COR-L47 (cell line): Measurements from ENCODE around the gene DUS1L.

Experiments
- DNase-seq: peaks from one replicate; lab custom pipeline; 2025; lab: John Stamatoyannopoulos, UW

Gene DUS1L

DNA sequence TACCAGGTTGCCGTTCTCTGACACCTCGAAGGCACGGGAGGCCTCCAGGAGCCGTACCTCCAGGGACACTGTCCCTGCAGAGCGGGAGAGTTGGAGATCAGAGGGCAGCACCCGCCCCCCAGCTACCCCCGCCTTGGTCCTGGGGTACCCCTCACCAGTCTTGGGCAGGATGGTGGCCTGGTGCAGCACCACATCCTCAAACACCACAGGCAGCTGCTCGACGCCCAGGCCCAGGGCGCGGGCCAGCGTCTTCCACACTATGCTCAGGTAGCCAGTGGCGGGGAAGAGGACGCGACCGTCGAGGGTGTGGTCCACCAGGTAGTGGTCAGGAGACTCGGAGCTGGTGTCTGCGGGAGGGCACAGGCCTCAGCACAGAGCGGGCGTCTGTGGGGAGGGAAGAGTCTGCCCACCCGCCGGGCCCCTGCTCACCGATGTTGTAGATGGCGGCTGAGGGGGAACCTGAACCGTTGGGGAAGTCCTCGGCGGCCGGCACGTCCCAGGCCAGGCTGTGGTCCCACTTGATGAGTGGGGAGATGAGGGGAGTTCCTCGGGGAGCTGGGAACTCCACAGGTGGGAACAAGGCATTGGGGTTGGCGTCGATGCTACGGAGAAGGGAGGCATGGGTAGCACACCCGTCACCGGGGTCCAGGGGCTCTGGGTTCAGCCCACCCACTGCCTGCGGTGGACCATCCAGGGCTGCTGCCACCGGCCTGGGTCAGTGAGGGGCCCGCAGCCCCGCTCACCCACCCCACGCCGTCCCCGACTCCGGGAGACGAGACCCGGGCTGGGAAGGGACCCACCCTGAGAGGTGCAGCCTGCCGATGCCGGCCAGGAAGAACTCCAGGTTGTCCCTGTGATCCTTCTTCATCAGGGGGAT is 22.6 kb upstream of the DUS1L start:
- DNase-seq: no peak

DNA sequence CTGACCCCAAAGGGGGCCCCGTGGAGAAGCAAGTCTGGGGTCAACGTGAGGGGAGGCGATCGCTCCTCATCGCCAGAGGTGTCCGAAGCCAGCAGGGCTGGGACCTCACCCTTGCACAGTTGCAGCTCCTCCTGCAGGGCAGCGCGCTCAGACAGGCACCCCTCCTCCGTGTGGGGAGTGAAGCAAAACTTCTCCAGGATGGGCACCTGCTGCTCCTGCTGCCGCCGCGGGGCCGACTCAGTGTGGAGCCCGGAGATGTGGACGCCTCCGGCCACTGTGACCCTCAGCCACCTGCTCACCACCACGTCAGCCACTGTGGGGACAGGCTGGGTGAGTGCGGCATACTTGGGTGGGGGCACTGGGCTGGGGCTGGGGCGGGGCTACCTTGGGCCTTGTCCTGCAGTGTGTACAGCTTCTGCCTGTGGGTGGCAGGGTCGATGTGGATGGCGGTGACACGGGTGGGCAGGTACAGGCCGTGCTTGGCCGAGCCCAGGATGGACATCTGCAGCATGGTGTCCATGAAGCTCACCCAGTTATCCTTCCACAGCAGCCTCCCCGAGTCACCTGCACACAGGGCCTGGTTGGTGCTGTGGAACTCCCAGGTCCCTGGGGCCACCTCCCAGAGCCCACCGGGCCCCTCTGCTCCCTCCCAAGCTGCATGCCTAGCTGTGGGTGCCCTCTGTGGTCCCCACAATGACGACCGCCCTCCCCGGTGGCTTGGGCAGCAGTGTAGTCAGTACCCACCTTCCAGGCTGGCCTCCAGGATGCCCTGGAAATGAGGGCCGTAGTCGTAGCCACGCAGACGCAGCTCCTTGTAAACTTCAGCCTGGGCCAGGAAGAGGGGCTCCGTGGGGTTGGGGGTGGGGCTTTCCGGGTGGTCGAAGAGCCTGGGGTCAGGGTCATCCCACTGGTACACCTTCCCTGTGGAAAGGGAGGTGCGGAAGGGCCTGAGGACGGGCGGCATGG is 21.6 kb upstream of the DUS1L start:
- DNase-seq: no peak

DNA sequence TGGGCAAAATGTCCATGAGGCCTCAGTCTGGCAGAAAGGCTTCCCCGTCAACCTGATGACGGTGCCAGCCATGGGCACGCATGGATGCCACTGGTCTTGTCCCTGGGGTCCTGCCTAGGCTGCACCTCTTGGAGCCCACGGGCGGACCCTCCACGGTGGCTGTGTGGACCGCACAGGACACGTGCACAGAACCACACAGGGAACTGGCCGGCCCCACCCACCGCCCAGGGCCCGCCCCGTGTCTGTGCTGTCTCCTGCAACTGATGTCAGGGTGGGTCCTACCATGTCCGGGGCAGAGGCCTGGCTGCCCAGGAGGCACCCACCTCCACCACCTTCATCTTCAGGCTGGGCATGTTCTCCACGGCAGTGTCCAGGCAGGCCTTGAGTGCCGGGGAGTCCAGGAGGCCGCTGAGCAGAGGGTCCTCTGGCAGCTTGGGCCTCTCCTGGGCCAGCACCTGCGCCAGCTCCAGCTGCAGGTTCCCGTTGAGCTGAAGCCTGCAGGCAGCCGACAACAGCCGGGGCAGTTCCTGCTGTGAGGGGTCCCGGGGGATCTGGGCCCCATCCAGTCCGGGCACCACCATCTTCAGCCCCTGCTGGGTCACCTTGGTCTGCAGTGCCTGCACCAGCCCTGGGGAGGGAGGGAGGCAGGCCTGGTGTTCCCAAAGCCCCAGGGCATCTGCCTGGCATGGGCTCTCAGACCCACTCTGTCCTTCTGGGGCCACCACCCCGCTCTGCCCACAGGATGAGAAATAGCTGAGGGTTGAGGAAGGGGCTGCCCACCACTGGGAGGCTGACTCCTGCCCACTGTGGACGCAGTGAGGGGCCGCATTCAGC is 20.5 kb upstream of the DUS1L start:
- no peak for DNase-seq

DNA sequence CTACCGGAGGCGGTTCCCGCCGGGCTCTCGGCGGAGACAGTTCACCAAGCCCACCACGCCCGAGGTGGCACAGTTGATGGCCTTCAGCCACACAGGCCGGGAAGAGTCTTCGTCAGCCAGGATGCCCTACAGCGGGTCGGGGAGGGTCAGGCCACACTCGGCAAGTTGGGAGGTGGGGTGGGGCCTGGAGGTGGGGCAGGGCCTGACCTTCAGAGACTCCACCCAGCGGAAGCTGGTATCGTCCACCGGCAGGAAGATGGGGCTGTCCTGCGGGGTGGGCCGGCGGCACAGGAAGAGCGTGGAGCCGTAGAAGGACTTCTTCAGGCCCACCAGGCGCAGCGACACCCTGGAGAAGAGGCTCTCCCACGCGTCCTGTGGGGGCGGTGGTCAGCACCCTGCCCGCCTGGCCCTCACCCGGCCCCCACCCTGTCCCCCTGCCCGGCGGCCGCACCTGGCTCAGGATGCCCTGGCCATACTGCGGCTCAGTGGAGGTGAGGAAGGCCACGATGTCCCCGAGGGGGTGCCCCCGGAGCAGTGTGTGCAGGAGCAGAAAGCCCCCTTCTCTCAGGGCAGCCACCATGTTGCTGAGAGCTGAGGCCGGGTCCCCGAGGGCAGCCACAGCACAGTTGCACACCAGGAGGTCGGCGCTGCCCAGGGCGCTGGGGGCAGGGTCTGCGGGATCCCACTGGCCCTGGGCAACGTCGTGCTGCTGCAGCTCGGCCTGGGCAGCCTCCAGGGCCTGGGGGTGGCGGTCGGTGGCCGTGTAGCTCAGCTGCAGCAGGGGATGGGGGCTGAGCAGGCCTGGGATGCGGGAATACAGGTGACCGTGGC is 19.6 kb upstream of the DUS1L start:
- DNase-seq: no peak

DNA sequence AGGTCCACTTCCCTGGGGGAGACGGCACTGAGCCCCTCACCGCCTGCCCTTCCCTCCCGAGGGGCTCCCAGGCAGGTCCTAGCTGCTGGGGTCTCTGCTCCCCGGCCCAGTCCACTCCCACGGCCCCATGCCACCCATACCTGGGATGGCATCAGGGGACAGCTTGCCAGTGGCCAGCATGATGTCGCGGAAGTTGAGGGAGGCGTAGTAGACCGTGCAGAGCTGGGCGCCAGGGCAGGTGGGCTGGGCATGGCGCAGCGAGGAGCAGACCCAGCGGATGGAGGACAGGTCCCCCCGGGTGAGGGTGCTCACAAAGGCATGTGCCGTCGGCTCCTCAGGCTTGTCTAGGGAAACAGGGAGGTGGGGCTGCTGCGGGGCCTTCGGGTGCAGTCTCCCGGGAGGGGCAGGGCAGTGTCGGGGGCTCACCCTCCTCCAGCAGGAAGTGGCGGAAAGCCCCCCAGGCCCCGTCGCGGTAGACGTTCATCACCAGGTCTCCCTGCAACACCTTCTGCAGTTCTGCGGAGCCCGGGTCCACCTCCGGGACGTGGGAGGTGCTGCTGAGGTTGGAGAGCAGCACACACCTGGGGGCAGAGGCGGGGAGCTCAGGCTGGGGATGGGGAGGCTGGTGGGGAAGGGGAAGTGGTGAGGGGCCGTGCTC is 18.9 kb upstream of the DUS1L start:
- no peak for DNase-seq

DNA sequence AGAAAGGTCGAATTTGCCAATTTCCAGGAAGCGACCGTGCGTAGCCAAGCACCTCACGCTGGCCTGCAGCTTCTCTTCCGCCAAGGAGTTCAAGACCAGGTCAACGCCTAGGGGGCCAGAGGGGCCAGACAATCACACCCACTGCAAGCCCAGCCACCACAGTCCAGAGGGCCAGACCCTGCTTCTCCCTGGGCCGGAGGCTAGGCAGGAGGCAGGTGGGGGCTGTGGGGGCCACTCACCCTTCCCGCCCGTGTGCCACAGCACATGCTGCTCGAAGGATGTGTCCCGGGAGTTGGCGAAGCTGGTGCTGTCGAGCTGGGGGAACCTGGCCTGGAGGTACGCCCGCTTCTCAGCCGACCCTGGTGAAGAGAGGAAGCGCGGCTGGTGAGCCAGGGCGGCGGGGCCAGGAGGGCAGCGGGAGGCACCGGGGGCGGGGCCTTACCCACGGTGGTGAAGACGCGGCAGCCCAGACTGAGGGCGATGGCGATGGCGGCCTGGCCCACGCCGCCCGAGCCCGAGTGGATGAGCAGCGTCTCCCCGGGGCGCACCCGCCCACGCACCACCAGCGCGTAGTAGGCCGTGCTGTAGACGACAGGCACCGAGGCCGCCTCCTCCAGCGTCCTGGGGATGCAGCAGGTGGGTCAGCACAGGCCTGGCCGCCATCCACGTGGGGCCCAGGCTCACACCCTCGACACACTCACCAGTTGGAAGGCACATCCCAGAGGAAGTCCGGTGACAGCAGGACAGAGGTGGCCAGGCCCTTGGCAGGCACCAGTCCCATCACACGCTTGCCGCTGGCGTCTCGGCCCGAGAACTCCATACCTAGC is 18.1 kb upstream of the DUS1L start:
- DNase-seq: no peak

DNA sequence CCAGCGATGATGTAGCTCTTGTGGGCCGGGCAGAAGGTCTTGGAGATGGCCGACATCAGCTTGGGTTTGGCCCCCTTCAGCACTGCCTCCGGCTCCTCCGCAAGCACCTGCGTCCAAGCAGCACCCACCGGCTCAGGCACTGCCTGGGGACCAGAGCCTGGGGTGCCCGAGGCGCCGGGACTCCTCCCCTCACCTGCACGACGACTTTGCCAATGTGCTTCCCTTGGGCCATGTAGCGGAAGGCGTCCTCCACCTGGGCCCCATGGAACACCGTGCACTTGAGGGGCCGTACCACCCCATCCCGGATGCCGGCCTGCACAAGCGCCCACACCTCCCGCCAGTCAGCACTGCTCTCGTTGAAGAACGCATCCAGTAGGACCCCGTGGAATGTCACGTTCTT is 17.4 kb upstream of the DUS1L start:
- DNase-seq: no peak

DNA sequence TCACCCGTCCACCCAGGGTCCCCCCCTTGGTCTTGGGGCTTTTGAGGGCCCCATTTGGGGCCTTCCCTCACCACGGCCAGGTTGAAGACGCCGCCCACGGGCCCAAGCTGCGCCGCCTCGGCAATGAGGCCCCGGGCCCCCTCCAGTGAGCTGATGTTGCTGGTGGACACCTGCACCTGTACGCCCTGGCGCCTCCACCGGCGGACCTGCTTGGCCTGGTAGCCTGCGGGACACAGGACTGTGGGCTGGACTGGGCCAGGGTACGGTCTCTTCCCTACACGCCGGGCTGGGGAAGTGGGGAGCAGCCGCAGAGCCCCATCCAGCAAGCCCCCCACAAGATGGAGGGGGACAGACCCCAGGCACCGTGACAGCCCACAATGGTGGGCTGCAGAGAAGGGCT is 16.9 kb upstream of the DUS1L start:
- DNase-seq: no peak

DNA sequence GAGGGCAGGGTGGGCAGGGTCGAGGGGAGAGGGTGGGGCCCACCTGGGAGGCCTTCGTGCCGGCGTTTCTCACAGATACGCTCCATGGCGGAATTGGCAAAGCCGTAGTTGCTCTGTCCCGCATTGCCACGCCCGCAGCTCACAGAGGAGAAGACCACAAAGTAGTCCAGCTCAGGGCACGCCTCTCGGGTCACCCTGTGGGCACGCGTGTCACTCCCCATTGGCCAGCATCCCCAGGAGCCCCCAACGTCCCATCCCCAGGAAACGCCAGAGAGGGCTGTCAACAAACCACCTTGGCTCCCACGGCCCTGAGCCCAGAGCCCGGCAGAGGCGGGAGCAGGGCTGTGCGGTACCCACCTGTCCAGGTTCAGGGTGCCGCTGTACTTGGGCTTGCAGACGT is 16.4 kb upstream of the DUS1L start:
- DNase-seq: no peak

DNA sequence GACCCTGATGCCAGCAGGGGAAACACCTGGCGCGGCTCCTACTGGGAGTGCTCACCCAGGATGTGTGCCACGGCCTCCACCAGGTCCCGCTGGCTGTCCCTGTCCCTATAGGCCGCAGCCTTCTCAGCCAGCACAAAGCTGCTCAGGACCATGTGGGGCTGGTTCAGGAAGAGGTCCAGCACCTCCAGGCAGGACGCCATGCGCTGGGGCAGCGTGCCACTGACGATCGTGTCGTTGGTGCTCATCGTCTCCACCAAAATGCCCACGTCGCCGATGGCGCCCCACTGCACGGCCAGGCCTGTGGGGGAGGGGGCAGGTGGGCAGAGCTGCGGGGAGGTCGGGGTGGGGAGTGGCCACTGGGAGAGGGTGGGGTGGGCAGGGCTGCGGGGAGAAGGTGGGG is 15.9 kb upstream of the DUS1L start:
- no peak for DNase-seq

DNA sequence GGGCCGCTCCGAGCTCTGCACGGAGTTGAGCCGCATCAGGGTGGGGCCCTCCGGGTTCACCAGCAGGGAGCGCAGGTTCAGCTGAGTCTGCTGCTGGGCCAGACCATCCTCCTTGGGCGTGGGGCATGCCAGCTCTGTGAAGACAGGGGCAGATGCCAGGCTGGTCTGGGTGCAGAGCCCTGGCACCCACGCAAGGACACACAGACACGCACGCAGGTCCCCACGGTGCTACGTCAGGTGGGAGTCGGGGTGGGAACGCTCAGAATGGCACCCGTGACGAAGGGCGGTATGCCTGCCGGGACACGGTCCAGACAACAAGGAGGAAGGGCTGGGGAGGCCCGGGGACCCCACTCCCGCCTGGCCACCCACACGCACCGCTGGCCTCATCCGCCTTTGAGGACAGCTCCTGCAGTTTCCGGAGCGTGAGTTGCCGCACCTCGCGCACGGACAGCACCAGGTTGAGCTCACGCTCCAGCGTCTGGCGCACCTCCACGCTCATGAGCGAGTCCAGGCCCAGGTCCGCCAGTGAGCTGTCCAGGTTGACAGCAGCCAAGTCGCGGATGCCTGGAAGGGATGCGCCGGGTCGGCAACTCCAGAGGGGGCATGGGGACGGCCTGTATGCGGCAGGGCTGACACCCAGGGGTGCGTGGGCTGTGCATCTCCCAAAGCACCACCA is 15.3 kb upstream of the DUS1L start:
- DNase-seq: no peak

DNA sequence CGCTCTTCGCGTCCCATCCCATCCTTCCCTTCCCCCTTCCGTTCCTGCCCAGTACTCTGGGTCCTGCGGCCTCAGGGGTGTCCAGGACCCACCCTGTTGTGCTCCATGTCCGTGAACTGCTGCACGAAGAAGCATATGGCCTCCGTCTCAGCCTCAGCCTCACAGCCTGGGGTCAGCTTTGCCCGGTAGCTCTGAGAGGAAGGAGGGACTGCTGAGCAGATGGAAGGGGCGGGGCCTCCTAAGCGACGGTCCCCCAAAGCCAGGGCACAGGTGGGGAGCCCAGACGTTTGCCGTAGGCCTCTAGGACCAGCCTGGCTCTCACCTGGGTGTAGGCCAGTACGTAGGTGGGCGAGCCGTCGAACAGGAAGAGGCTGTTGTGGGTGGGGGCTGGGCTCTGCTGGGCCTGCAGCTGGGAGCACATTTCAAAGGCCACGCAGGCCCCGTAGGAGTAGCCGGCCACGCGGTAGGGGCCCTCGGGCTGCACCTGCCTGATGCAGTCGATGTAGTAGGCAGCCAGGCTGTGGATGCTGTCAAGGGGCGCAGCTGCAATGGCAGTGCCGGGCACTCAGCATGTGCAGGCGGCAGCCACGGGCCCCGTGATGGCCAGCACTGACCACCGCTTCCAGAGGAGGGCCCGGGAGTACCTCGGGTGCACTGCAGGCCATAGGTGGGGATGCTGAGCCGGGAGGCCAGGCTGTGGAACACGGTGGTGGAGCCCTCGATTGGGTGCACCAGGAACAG is 14.6 kb upstream of the DUS1L start:
- no peak for DNase-seq

DNA sequence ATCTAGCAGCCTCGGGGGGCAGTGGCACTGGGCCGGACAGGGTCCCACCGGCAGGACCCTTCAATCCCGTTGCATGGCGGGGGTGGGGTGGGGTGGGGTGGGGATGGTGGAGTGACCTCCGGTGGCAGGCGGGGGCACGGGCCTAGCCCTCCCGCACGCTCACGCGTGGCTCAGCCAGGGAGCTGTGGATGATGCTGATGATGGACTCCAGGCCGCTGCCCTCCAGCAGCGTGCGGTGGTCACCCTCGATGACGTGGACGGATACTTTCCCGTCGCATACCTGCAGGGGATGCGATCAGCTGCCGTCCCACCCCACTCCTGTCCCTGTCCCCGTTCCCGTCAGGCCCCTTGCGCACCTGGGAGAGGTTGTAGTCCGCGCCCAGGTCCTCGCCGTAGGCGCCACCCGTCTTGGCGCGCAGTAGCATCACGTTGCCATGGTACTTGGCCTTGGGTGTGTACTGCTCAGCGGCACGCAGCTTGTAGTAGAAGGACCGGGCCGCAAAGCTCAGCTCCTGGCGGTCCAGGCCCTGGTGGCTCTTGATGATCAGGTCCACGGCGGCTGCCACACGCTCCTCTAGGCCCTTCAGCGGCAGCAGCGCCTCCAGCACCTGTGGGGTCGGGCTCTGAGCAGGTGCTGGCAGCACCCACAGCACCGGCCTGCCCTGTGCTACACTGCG is 13.5 kb upstream of the DUS1L start:
- DNase-seq: no peak

DNA sequence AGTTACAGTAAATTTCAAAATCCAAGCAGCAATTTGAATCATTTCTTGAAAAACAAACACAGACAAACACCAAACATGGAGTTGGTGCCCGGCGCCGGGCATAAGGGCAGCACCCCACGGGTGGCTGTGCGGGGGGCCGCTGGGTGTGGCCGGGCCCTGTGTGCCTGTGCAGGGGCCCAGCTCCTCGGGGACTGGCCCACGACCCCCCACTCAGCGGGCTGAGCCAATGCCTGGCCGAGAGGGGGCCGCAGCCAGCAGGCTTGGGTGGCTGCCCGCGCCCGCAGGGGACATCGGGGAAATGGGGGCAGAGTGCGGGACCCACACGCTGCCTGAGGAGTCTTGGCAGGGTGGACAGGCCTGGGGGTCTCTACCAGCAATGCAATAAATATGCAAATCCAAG is 12.8 kb upstream of the DUS1L start:
- DNase-seq: no peak

DNA sequence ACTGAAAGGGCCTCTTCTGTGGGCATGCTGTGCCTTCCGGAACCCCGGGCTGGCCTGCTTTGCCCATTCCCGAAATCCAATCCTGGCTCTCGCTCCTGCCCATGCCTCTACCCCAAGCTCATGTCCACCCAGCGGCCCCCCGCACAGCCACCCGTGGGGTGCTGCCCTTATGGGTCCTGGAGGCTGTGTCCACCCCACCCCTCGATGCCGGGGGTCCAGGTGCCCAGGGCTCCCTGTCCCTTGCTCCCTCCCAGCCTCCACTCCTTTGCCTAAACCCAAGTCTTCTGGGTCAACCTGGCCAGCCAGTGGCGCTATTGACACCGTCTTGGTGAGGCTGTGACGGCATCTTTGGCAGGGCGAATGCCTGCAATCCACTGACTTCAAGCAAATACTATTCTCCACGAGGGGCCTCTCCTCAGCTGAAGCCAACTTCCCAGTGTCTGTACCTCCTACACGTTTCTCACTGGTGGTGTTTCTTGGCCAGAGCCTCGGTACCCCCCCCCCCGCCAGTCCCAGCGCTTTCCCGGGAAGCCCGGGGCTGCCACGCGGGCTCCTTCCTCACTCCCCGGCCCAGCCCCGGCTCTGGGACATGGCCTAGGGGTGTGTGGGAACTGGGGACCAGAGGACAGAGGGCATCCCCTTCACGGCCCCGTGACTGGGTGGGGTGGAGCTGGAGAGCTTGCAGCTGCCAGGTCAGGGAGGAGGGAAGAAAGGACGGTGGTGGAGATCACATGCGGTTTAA is 12.2 kb upstream of the DUS1L start:
- DNase-seq: no peak

DNA sequence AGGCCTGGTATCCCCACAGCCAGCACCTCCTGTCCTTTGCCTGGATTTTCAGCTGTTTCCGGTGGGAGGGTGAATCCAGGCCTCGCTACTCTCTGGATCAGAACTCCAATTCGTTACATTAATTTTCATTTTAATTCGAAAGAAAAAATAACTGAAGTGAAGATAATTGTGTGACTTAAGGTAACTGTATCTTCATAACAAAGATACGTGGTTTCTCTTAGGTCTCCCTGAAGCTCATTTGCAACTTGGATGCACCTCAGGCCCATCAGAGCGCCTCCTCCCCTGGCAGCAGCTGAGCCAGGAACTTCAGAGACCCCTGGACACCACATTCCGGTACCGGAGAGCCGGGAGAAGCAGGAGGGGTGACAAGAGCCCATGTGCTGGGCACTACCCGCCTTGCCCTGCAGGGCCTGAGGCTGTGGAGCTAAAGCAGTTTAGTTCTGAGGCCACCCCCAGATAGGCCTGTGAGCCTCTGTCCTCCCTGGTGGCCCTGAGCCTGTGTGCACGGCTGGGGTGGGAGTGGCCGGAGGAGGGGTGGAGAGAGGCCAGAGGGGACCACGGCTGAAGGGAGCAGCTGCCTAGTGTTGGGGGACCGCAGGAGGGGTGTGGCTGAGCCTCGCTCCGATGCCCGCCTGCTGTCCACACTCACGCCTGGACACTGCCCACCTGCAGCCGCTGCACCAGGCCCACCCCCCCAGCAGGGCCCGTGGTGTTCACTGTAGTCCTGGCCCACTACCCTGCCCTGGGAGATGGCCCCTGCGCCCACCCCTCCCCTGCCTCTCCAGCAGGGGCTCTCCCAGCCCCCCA is 11.4 kb upstream of the DUS1L start:
- no peak for DNase-seq
